Neuronal stem cell (in vitro differentiated cells): ENCODE measurements around the gene GPR32. TPM values are rescaled to one million over a fixed set of nuclear protein-coding genes. Genes with fewer than 3 reads are reported as not detected.
A peak's percentile ranks its signal among the peaks of the same experiment; 100 is the strongest.

Source experiments
- DNase-seq: peaks from one replicate; pipeline ENCODE4 v3.0.0-alpha.2; 2013; ENCODE audit warnings: low spot score
- H2AFZ ChIP-seq: one replicate; pipeline ENCODE4 v1.6.1; 2013; ENCODE audit warnings: mild to moderate bottlenecking, low read length, inconsistent platforms
- H2AK5ac ChIP-seq: 2 replicates; pipeline ENCODE4 v1.6.1; 2013; ENCODE audit warnings: low read depth, mild to moderate bottlenecking, inconsistent platforms, low read length, moderate library complexity, mixed read lengths
- H2BK120ac ChIP-seq: 2 replicates; pipeline ENCODE4 v1.6.1; 2013; ENCODE audit warnings: low read depth, mild to moderate bottlenecking, inconsistent platforms, low read length, moderate library complexity, mixed read lengths
- H2BK12ac ChIP-seq: one replicate; pipeline ENCODE4 v1.6.1; 2013; ENCODE audit warnings: low read length, inconsistent platforms
- H2BK15ac ChIP-seq: 2 replicates; pipeline ENCODE4 v1.6.1; 2013; ENCODE audit warnings: mild to moderate bottlenecking, low read length, inconsistent platforms, mixed read lengths
- H2BK5ac ChIP-seq: one replicate; pipeline ENCODE4 v1.6.1; 2013; ENCODE audit warnings: inconsistent platforms, mild to moderate bottlenecking, low read length, moderate library complexity
- H3K14ac ChIP-seq: one replicate; pipeline ENCODE4 v1.6.1; 2013; ENCODE audit warnings: low read length, inconsistent platforms
- H3K18ac ChIP-seq: 2 replicates; pipeline ENCODE4 v1.6.1; 2013; ENCODE audit warnings: low read length, inconsistent platforms
- H3K23ac ChIP-seq: 2 replicates; pipeline ENCODE4 v1.6.1; 2013; ENCODE audit warnings: low read depth, mild to moderate bottlenecking, mixed read lengths, low read length, inconsistent platforms; ENCODE audit not compliant: poor library complexity
- H3K27ac ChIP-seq: replicated peaks from 3 replicates; pipeline ENCODE4 v1.5.1; 2013; ENCODE audit warnings: low read length, inconsistent platforms
- H3K27me3 ChIP-seq, 3 experiments: 2 replicates each; pipeline ENCODE4 v1.6.1; 2013; ENCODE audit warnings: low read length in 3 of 3, mild to moderate bottlenecking in 2 of 3, inconsistent platforms in 1 of 3, low read depth in 1 of 3, mixed read lengths in 1 of 3, moderate library complexity in 1 of 3; ENCODE audit not compliant: control insufficient read depth in 3 of 3, insufficient read depth in 3 of 3
- H3K36me3 ChIP-seq, 2 donors: replicated peaks in 1 of 2; 2 replicates each; pipeline ENCODE4 v1.6.1; 2013; ENCODE audit warnings: low read length in 2 of 2; ENCODE audit not compliant: control insufficient read depth in 2 of 2, insufficient read depth in 2 of 2
- H3K4ac ChIP-seq: 2 replicates; pipeline ENCODE4 v1.6.1; 2013; ENCODE audit warnings: inconsistent platforms, mild to moderate bottlenecking, low read length, moderate library complexity
- H3K4me1 ChIP-seq, 2 donors: 1 replicate in 1 of 2; 2 replicates in 1 of 2; pipeline ENCODE4 v1.6.1; 2013; ENCODE audit warnings: low read length in 2 of 2, low read depth in 1 of 2; ENCODE audit not compliant: control insufficient read depth in 2 of 2, insufficient read depth in 1 of 2
- H3K4me2 ChIP-seq: one replicate; pipeline ENCODE4 v1.6.1; 2013; ENCODE audit warnings: mild to moderate bottlenecking, low read length, inconsistent platforms; ENCODE audit not compliant: insufficient read depth, poor library complexity, severe bottlenecking
- H3K4me3 ChIP-seq, 2 donors: 2 replicates each; pipeline ENCODE4 v1.5.1; 2013; ENCODE audit warnings: low read length in 2 of 2, mild to moderate bottlenecking in 2 of 2, inconsistent platforms in 1 of 2, moderate library complexity in 1 of 2
- H3K79me1 ChIP-seq: one replicate; pipeline ENCODE4 v1.6.1; 2013; ENCODE audit warnings: low read depth, mild to moderate bottlenecking, inconsistent platforms, low read length, moderate library complexity
- H3K9ac ChIP-seq: one replicate; pipeline ENCODE4 v1.6.1; 2013; ENCODE audit warnings: mild to moderate bottlenecking, low read depth, low read length, inconsistent platforms; ENCODE audit not compliant: poor library complexity
- H3K9me3 ChIP-seq, 2 donors: replicated peaks in 1 of 2; 2 replicates each; pipeline versions ENCODE3 to v1.6.1; 2013; ENCODE audit warnings: low read length in 2 of 2, mild to moderate bottlenecking in 2 of 2, inconsistent platforms in 1 of 2, low read depth in 1 of 2, mixed read lengths in 1 of 2, moderate library complexity in 1 of 2; ENCODE audit not compliant: control insufficient read depth in 2 of 2, insufficient read depth in 1 of 2
- H4K8ac ChIP-seq: one replicate; pipeline ENCODE4 v1.6.1; 2013; ENCODE audit warnings: low read depth, mild to moderate bottlenecking, inconsistent platforms, low read length, moderate library complexity
- H4K91ac ChIP-seq: one replicate; pipeline ENCODE4 v1.6.1; 2013; ENCODE audit warnings: low read length, low read depth, mild to moderate bottlenecking, inconsistent platforms; ENCODE audit not compliant: poor library complexity
- WGBS, 2 donors: extraction: QIAGEN DNeasy Blood & Tissue Kit; methylation state at CpG; one replicate each; pipeline ENCODE4 v1.1.7; 2013; ENCODE audit warnings: missing lambda C conversion rate in 2 of 2, mixed read lengths in 1 of 2; ENCODE audit not compliant: insufficient read length in 2 of 2, insufficient replicate concordance in 1 of 2; ENCODE audit errors: extremely low coverage in 2 of 2; 5-methylcytosine and 5-hydroxymethylcytosine counted together
- small RNA-seq: library from polyadenylated mRNA; stranded (forward); fragments of <200 nt; extraction: miRNeasy Mini kit (QIAGEN cat#:217004); gene quantifications from one replicate; pipeline ENCODE3, GENCODE V24; 2013; ENCODE audit not compliant: insufficient read depth

The GPR32 gene

DNA sequence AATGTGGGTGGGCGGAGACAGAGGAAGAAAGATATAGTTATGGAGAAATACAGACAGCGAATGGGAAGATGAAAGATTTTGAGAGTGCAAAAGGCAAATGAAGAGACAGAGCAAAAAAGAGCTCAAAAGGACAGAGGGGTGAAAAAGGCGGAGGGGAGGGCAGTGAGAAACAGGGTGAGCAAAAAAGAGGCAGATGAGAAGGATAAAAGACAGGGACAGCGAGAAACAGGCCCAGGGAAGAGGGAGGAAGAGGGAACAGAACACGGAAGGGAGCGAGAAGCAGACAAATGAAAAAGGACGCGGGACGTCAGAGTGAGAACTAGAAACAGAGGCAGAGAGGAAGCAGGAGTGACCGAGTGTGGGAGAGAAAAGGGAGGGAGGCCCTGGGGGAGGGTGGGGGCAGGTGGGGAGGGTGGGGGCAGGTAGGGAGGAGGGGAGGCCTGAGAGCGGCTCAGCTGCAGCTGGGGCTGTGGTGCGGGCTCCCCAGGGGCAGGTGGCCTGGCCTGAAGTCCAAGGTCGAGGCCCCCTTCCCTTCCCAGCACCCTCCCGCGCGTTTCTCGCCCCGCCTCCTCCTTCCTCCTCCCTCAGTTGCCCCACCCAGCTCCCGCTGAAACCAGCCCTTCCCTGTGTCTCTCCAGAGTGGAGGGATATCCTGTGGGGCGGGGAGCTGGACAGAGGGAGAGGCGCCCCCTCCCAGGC lies 50.4 kb downstream of the GPR32 start:
- H3K9me3 ChIP-seq: peaks cover 0 to under 1% of the 10 kb centered on the region in 2 donors
- no peak overlapping the region for H3K9ac ChIP-seq
- H2BK15ac ChIP-seq: no peak overlapping the region
- no CpG with 5 or more reads among the region's 21 CpGs for WGBS, 2 donors
- H3K4ac ChIP-seq: no peak overlapping the region
- no peak overlapping the region for H3K27ac ChIP-seq
- H3K18ac ChIP-seq: no peak overlapping the region
- no peak overlapping the region for H3K14ac ChIP-seq
- H3K27me3 ChIP-seq: peaks cover 10 to 83% (median 53%) of the 10 kb centered on the region in 3 experiments
- no peaks in the 10 kb centered on the region for H3K79me1 ChIP-seq
- H4K8ac ChIP-seq: no peak overlapping the region
- H3K4me2 ChIP-seq: peak overlapping the region; percentile 14
- H2BK5ac ChIP-seq: no peak overlapping the region
- no peak overlapping the region for H2BK12ac ChIP-seq
- H3K4me3 ChIP-seq: no peak overlapping the region
- no peak overlapping the region for H2BK120ac ChIP-seq
- H2AK5ac ChIP-seq: no peak overlapping the region
- no peak for DNase-seq
- H3K23ac ChIP-seq: no peak overlapping the region
- peak overlapping the region; percentile 64 for H2AFZ ChIP-seq
- H4K91ac ChIP-seq: no peak overlapping the region
- no peaks in the 10 kb centered on the region for H3K36me3 ChIP-seq
- peaks cover 0 to 3% of the 10 kb centered on the region in 2 donors for H3K4me1 ChIP-seq

DNA sequence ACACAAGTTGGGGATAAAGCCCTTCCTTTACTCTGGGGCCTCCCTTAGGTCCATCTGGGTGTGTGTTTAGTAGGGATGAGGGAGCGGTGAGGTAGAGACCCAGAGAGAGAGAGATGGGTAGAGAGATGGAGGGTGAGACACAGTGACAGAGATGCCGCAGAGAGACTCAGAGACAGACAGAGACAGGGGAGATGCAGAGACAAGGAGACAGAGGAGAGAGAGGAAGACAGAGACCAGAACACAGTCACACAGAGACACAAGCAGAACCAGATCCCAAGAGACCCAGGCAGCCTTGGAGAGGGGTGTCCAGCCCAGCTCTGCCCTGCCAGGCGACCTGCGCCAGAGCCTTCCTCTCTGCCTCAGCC lies 51.0 kb downstream of the GPR32 start:
- Histone ChIP-seq H2AFZ (peak overlapping the region; percentile 61), H3K14ac (no peak overlapping the region), H3K9ac (no peak overlapping the region), H2BK12ac (no peak overlapping the region), H3K79me1 (no peaks in the 10 kb centered on the region), H4K8ac (no peak overlapping the region), H2AK5ac (peak overlapping the region; percentile 8), H3K27me3 (peaks cover 10 to 80% (median 53%) of the 10 kb centered on the region in 3 experiments), H3K9me3 (no peaks in the 10 kb centered on the region), H2BK120ac (no peak overlapping the region), H2BK5ac (no peak overlapping the region), H4K91ac (no peak overlapping the region), H3K36me3 (no peaks in the 10 kb centered on the region), H3K18ac (no peak overlapping the region), H3K23ac (no peak overlapping the region), H3K27ac (no peak overlapping the region), H2BK15ac (no peak overlapping the region), H3K4ac (no peak overlapping the region), H3K4me1 (peaks cover 0 to 3% of the 10 kb centered on the region in 2 donors), H3K4me3 (no peak overlapping the region), H3K4me2 (no peak overlapping the region)
- DNase-seq: no peak
- no CpG with 5 or more reads among the region's 4 CpGs for WGBS, 2 donors

Small RNA genes within 50 kb of the gene (small RNA-seq; reads per million reads assigned to genes)
- gene SNORD88A: 785 reads per million, percentile 99 among the genes with 10 or more reads in this experiment
- gene SNORD88B: not detected
- not detected for gene SNORD88C
